ENCODE results near the gene KIF16B. TPM values are rescaled to one million over a fixed set of nuclear protein-coding genes. Genes with fewer than 3 reads are reported as not detected.
A peak's percentile ranks its signal among the peaks of the same experiment; 100 is the strongest.

Gene KIF16B
- total RNA-seq, 1 donor from 2014 or later: 19.0 TPM

DNA sequence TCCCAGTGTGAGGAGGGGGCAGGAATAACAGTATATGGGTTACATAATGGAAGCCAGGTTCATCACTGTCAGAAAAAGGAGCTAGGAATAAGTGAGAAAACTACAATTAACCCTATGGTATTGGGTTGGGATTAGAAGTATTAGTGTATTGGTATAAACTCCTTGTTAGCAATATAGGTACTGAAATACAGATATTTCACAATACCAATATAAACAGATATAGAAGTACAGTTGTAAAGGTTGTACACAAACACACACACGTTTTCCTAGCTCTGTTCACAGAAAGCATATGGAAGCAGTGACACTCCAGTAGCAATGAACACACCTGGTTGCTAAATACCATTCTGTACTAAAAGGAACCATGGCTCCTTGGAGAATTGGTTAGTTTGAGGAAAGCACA lies 148.5 kb downstream of the KIF16B start:
- Histone ChIP-seq H3K27me3 (ENCODE audit: control insufficient read depth, insufficient read depth, low read length) (no peaks in the 10 kb centered on the region), H3K36me3 (ENCODE audit: control insufficient read depth, insufficient read depth, low read length) (peaks cover 7% of the 10 kb centered on the region), H3K4me3 (ENCODE audit: low read depth, low read length) (no peak overlapping the region)
- TF ChIP-seq, protein P1, sequence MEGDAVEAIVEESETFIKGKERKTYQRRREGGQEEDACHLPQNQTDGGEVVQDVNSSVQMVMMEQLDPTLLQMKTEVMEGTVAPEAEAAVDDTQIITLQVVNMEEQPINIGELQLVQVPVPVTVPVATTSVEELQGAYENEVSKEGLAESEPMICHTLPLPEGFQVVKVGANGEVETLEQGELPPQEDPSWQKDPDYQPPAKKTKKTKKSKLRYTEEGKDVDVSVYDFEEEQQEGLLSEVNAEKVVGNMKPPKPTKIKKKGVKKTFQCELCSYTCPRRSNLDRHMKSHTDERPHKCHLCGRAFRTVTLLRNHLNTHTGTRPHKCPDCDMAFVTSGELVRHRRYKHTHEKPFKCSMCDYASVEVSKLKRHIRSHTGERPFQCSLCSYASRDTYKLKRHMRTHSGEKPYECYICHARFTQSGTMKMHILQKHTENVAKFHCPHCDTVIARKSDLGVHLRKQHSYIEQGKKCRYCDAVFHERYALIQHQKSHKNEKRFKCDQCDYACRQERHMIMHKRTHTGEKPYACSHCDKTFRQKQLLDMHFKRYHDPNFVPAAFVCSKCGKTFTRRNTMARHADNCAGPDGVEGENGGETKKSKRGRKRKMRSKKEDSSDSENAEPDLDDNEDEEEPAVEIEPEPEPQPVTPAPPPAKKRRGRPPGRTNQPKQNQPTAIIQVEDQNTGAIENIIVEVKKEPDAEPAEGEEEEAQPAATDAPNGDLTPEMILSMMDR (IDR thresholded peaks at IDR 0.05; ENCODE audit: insufficient read depth, low read length, severe bottlenecking): no peak
- no peak for FAIRE-seq
- DNase-seq (ENCODE audit: low read depth): no peak

DNA sequence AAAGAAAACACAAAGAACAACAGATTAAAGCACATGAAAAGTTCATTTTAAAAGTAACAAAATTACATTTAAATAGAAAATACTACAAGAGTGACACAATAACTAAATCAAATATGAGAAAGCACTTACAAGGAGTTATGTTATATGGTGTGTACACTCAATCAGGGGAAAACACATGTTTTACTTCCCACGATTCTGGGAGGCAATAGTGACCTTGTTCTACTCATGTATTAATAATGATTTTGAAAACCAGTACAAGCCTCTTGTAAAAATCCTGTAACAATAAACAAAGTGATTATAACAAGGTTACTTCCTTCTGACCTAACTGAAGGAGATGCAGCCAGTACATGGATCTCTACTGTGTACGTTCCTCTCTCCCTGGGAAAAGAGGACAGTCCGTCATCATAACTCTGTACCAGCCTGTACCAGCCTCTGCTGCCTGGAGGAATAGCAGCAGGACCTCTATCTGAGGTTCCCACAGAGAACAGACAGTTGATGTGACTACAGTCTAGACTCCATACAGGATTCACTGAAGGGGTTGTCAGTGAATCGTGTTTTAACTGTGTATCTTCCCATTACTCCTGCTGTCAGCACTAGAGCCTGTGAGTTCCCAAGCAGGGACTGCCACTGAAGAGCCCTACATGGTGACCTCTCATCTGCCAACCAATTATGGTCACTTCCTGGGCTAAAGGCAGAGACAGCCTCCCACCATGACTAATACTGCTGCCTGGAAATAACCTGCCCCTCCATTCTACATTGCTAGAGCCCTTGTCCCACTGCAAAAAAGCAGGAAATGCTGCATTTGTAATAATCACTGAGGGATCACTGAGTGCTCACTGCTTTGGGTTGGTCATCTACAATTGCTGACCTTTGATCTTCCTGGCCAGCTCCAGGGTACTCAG lies 149.7 kb downstream of the KIF16B start:
- FAIRE-seq: no peak

DNA sequence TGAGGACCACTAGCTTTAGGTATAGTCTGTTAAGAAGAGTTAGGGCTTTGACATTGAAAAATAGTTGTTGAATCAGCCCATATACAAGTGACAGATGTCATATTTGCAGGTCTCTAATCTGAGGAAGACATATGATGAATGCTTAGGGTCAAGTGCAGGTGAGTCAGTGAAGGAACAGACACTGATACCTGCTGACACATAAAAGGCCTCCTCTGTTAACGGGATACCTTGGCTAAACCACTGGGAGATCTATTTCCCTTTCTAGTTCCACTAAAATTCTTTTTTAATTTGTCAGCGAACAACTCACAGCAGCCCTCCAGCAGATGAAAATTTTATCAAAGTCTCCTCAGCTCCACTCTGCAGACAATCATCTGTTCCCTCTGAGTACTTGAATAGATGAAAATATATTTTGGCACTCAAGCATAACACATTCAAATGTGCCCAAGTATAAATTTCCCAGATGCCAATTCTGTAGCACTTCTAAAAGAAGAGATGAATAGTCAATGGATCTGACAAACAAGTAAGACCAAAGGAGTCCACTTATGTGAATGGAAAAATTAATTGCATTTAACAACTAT lies 154.0 kb downstream of the KIF16B start:
- Histone ChIP-seq H3K4me3 (ENCODE audit: low read depth, low read length) (no peak overlapping the region), H3K36me3 (ENCODE audit: control insufficient read depth, insufficient read depth, low read length) (peaks cover 3% of the 10 kb centered on the region), H3K27me3 (ENCODE audit: control insufficient read depth, insufficient read depth, low read length) (no peaks in the 10 kb centered on the region)
- DNase-seq (ENCODE audit: low read depth) (peak; percentile 80), FAIRE-seq (no peak)
- TF ChIP-seq, protein P1 (IDR thresholded peaks at IDR 0.05; ENCODE audit: insufficient read depth, low read length, severe bottlenecking): no peak

More for the DNA sequence above, 149.7 kb downstream of the KIF16B start:
- no peaks in the 10 kb centered on the region for H3K27me3 ChIP-seq (ENCODE audit: control insufficient read depth, insufficient read depth, low read length)
- peaks cover 1% of the 10 kb centered on the region for H3K36me3 ChIP-seq (ENCODE audit: control insufficient read depth, insufficient read depth, low read length)
- DNase-seq (ENCODE audit: low read depth): peak; percentile 6
- TF ChIP-seq, protein P1 (IDR thresholded peaks at IDR 0.05; ENCODE audit: insufficient read depth, low read length, severe bottlenecking): no peak
- no peak overlapping the region for H3K4me3 ChIP-seq (ENCODE audit: low read depth, low read length)

DNA sequence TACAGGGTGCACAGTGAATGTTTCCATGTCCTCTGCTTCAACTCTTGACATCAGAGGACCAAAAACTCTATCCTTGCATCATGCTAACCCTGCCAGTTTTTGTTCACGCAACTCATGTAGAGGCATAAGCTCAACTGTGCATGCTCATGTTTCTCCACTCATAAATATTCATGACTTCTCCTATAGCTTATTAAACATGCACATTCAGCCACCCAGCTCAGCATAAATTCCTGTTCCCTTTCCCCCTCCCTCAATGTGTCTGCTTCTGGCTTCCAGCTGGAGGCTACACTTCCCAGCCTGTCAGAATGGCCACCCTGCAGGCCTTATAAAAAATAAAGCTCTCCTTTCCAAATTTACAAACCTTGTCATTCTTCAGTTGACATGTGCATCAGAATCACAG lies 154.6 kb downstream of the KIF16B start:
- H3K36me3 ChIP-seq (ENCODE audit: control insufficient read depth, insufficient read depth, low read length): peaks cover 3% of the 10 kb centered on the region
- DNase-seq (ENCODE audit: low read depth) (no peak), FAIRE-seq (no peak)
- TF ChIP-seq, protein P1 (IDR thresholded peaks at IDR 0.05; ENCODE audit: insufficient read depth, low read length, severe bottlenecking): no peak
- no peaks in the 10 kb centered on the region for H3K27me3 ChIP-seq (ENCODE audit: control insufficient read depth, insufficient read depth, low read length)
- H3K4me3 ChIP-seq (ENCODE audit: low read depth, low read length): no peak overlapping the region

DNA sequence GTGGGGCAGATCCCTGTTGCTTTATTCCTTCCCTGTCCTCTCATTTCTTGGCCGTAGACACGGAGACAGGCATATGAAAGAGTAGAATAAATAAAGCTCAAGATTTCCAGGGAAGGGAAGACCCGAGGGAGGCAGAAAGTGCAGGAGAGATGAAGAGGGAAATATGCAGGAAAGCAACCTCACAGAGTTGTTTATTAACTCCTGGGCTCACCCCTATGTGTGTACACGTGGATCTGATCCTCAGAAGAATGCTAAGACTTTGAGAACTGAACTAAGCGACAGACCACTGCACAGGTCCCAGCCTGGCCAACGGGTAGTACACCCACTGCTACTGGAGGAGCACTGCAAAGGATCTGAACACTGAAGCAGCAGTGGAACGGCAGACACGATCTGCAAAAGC lies 156.2 kb downstream of the KIF16B start:
- H3K4me3 ChIP-seq (ENCODE audit: low read depth, low read length): no peak overlapping the region
- no peaks in the 10 kb centered on the region for H3K27me3 ChIP-seq (ENCODE audit: control insufficient read depth, insufficient read depth, low read length)
- DNase-seq (ENCODE audit: low read depth): no peak
- peaks cover 1% of the 10 kb centered on the region for H3K36me3 ChIP-seq (ENCODE audit: control insufficient read depth, insufficient read depth, low read length)
- TF ChIP-seq, protein P1 (IDR thresholded peaks at IDR 0.05; ENCODE audit: insufficient read depth, low read length, severe bottlenecking): no peak
- peak; percentile 40 for FAIRE-seq

All from bronchial epithelial cell (primary cell).